Type B pancreatic cell (in vitro differentiated cells): ENCODE measurements around the gene RP2. TPM values are rescaled to one million over a fixed set of nuclear protein-coding genes. Genes with fewer than 3 reads are reported as not detected.

Experiments used
- DNase-seq: peaks from one replicate; pipeline ENCODE4 v3.0.0; 2021; ENCODE audit warnings: mixed read lengths; ENCODE audit not compliant: unreplicated experiment; ENCODE audit errors: extremely low spot score
- H3K27ac Mint-ChIP-seq: 2 replicates; pipeline ENCODE4 v1.8.0; 2021; ENCODE audit warnings: mild to moderate bottlenecking, mixed read lengths
- H3K27me3 Mint-ChIP-seq: 2 replicates; pipeline ENCODE4 v1.8.0; 2021; ENCODE audit warnings: mixed read lengths
- H3K36me3 Mint-ChIP-seq: 2 replicates; pipeline ENCODE4 v1.8.0; 2021; ENCODE audit warnings: mixed read lengths
- H3K4me1 Mint-ChIP-seq: one replicate; pipeline ENCODE4 v1.8.0; 2021; ENCODE audit warnings: mixed read lengths; ENCODE audit not compliant: unreplicated experiment
- H3K4me3 Mint-ChIP-seq: 2 replicates; pipeline ENCODE4 v1.8.0; 2021; ENCODE audit warnings: mild to moderate bottlenecking, mixed read lengths
- H3K9me3 Mint-ChIP-seq: 2 replicates; pipeline ENCODE4 v1.8.0; 2021; ENCODE audit warnings: mixed read lengths
- CTCF ChIP-seq: fragments of 200-600 bp; sonication (generic); conservative IDR thresholded peaks from 2 replicates; pipeline ENCODE4 v1.5.0; 2021; ENCODE audit warnings: antibody characterized with exemption, mild to moderate bottlenecking
- long read RNA-seq: library from polyadenylated mRNA; unstranded; transcript quantifications from one replicate; pipeline ENCODE4 v2.0.0, GENCODE V29; 2020
- total RNA-seq: library from RNA; stranded (reverse); gene quantifications from 2 replicates; pipeline ENCODE4 v1.2.1, GENCODE V29; 2021; ENCODE audit warnings: low replicate concordance

RP2 gene
- 7.7 TPM in 2 replicates for total RNA-seq
- long read RNA-seq, partial matches to known transcripts: 0 of 6 reads
- long read RNA-seq, other reads (novel, unspliced or antisense): 5 of 6 reads

- peak; percentile 56 for TF ChIP-seq CTCF
- Mint-ChIP-seq H3K27ac (peak within 1 kb of the TSS; percentile 98), H3K4me1 (no peaks in the 10 kb centered on the region)
Observed at GRCh38 chrX:46836701-46837557, at the start of gene RP2. Gene RP2, plus strand, starts transcription at chrX:46837043. Its CDS starts 58 bp downstream, at chrX:46837101.

GRCh38 chrX:46788902-46789301 is 47.9 kb upstream of the RP2 start:
- no peak overlapping the region for H3K4me3 Mint-ChIP-seq
- peaks cover 4% of the 10 kb centered on the region for H3K4me1 Mint-ChIP-seq
- no peaks in the 10 kb centered on the region for H3K36me3 Mint-ChIP-seq
- peak overlapping the region; percentile 29 for H3K27ac Mint-ChIP-seq
- peaks cover 2% of the 10 kb centered on the region for H3K27me3 Mint-ChIP-seq
- H3K9me3 Mint-ChIP-seq: peaks cover 6% of the 10 kb centered on the region
- DNase-seq: no peak
- TF ChIP-seq CTCF: no peak

More at GRCh38 chrX:46836701-46837557, at the start of gene RP2:
- Mint-ChIP-seq H3K27me3 (no peaks in the 10 kb centered on the region), H3K9me3 (no peaks in the 10 kb centered on the region), H3K4me3 (peak within 1 kb of the TSS; percentile 98), H3K36me3 (no peaks in the 10 kb centered on the region)
- DNase-seq: peak; percentile 88

- Mint-ChIP-seq H3K36me3 (no peaks in the 10 kb centered on the region), H3K27me3 (peaks cover 2% of the 10 kb centered on the region), H3K27ac (no peak overlapping the region), H3K4me1 (peaks cover 4% of the 10 kb centered on the region), H3K9me3 (peaks cover 6% of the 10 kb centered on the region), H3K4me3 (no peak overlapping the region)
- DNase-seq: no peak
- no peak for TF ChIP-seq CTCF
Observed at GRCh38 chrX:46791927-46792809, 44.7 kb upstream of the RP2 start.

GRCh38 chrX:46792810-46793188 is 44.0 kb upstream of the RP2 start:
- Mint-ChIP-seq H3K27ac (no peak overlapping the region), H3K4me3 (no peak overlapping the region), H3K27me3 (peaks cover 2% of the 10 kb centered on the region), H3K4me1 (peaks cover 4% of the 10 kb centered on the region), H3K36me3 (no peaks in the 10 kb centered on the region), H3K9me3 (peaks cover 6% of the 10 kb centered on the region)
- no peak for TF ChIP-seq CTCF
- DNase-seq: no peak

GRCh38 chrX:46793386-46794143 is 43.3 kb upstream of the RP2 start:
- Mint-ChIP-seq H3K27me3 (no peaks in the 10 kb centered on the region), H3K36me3 (no peaks in the 10 kb centered on the region), H3K4me1 (peaks cover 3% of the 10 kb centered on the region), H3K9me3 (peaks cover 5% of the 10 kb centered on the region), H3K4me3 (no peak overlapping the region), H3K27ac (no peak overlapping the region)
- DNase-seq: no peak
- TF ChIP-seq CTCF: no peak
